GM23248 (cell line): ENCODE results near the gene ABCD1.

Experiments
- EZH2 ChIP-seq: fragments of 200-600 bp; sonication (generic); IDR thresholded peaks from 2 replicates; pipeline ENCODE4 v1.6.1; 2018; ENCODE audit warnings: antibody characterized with exemption, mild to moderate bottlenecking; ENCODE audit not compliant: insufficient read depth, poor library complexity, severe bottlenecking
- EZH2phosphoT487 ChIP-seq: fragments of 200-600 bp; sonication (generic); IDR thresholded peaks from 2 replicates; pipeline ENCODE4 v1.6.1; 2018; ENCODE audit warnings: antibody characterized with exemption, moderate library complexity, mild to moderate bottlenecking, low read depth; ENCODE audit not compliant: insufficient read depth

GRCh38 chrX:153783378-153784013 is 58.8 kb downstream of the ABCD1 start:
- TF ChIP-seq EZH2 (no peak), EZH2phosphoT487 (no peak)
